Measurements from ENCODE around the gene NAGLU. TPM values are rescaled to one million over a fixed set of nuclear protein-coding genes. Genes with fewer than 3 reads are reported as not detected.

NAGLU gene
- polyA plus RNA-seq, 3 donors = 10.4 to 32.9 (median 24.9) TPM

- Histone ChIP-seq H3K4me1 (ENCODE audit: control insufficient read depth in 1 of 2, insufficient read depth in 2 of 2, low read length in 2 of 2) (peaks cover 44 to 58% of the 10 kb centered on the region in 2 donors), H3K4me3 (replicated peaks in 1 of 3; ENCODE audit: low read depth in 2 of 3, low read length in 3 of 3) (peak overlapping the region; percentile 94 to 97 (median 97)), H3K9ac (ENCODE audit: insufficient read depth, low read length, poor library complexity, severe bottlenecking) (peak overlapping the region; percentile 92), H3K4me2 (replicated peaks; ENCODE audit: extremely low read depth, low read length, poor library complexity, severe bottlenecking) (peak overlapping the region; percentile 78), H3K36me3 (replicated peaks in 1 of 2; ENCODE audit: control insufficient read depth in 1 of 2, insufficient read depth in 2 of 2, low read length in 2 of 2) (peaks cover 49 to 58% of the 10 kb centered on the region in 2 donors), H4K20me1 (ENCODE audit: insufficient read depth, low read length) (peaks cover 60% of the 10 kb centered on the region), H2AFZ (ENCODE audit: insufficient read depth, low read depth, low read length, poor library complexity, severe bottlenecking) (peak overlapping the region; percentile 84), H3K27me3 (ENCODE audit: control insufficient read depth in 2 of 2, insufficient read depth in 2 of 2, low read length in 2 of 2) (no peaks in the 10 kb centered on the region), H3K9me3 (replicated peaks in 1 of 2; ENCODE audit: control insufficient read depth in 1 of 2, insufficient read depth in 1 of 2, low read length in 2 of 2) (no peaks in the 10 kb centered on the region), H3K27ac (ENCODE audit: low read depth in 1 of 2, low read length in 2 of 2) (peak overlapping the region; percentile 84 to 94), H3K79me2 (ENCODE audit: insufficient read depth, low read length) (peaks cover 71% of the 10 kb centered on the region)
- DNase-seq = no peak
- Mint-ChIP-seq H3K4me1 (peaks cover 39% of the 10 kb centered on the region), H3K4me3 (peak overlapping the region; percentile 93 to 96), H3K27ac (peak overlapping the region; percentile 85 to 97 (median 95)), H3K9me3 (peaks cover 0 to 3% (median 0%) of the 10 kb centered on the region in 7 donors), H3K27me3 (ENCODE audit: low read depth in 3 of 3) (peaks cover 0 to 2% (median 1%) of the 10 kb centered on the region in 3 donors), H3K36me3 (peaks cover 51 to 60% of the 10 kb centered on the region in 2 donors)
- WGBS (ENCODE audit: insufficient coverage) = 51% methylated on average over 18 of the region's 28 CpGs
- intact Hi-C loops (cut with micrococcal nuclease) = loop anchor here (5.0 kb wide), 2 partner anchors 41 to 431 kb away; partner anchors contain the start of genes RETREG3 (in 1 of the 2), RPL27 (in 1 of the 2) and TUBG1 (in 1 of the 2)
- no peak for TF ChIP-seq CTCF (IDR thresholded peaks at IDR 0.05)
Measured at GRCh38 chr17:42566215-42566882, 30.3 kb downstream of the NAGLU start.

GRCh38 chr17:42566883-42567573 lies 31.0 kb downstream of the NAGLU start, which contains the start of gene MLX:
MLX (plus strand) TSS chr17:42567100; CDS start chr17:42567125, 25 bp downstream.
- no peak for TF ChIP-seq CTCF (IDR thresholded peaks at IDR 0.05)
- peaks cover 0 to 1% (median 0%) of the 10 kb centered on the region in 3 donors for H3K27me3 Mint-ChIP-seq (ENCODE audit: low read depth in 3 of 3)
- peak within 1 kb of the TSS; percentile 93 to 96 for H3K4me3 Mint-ChIP-seq
- Histone ChIP-seq H3K4me2 (replicated peaks; ENCODE audit: extremely low read depth, low read length, poor library complexity, severe bottlenecking) (peak within 1 kb of the TSS; percentile 78), H3K9me3 (replicated peaks in 1 of 2; ENCODE audit: control insufficient read depth in 1 of 2, insufficient read depth in 1 of 2, low read length in 2 of 2) (no peaks in the 10 kb centered on the region), H3K4me3 (replicated peaks in 1 of 3; ENCODE audit: low read depth in 2 of 3, low read length in 3 of 3) (peak within 1 kb of the TSS; percentile 94 to 97 (median 97)), H3K4me1 (ENCODE audit: control insufficient read depth in 1 of 2, insufficient read depth in 2 of 2, low read length in 2 of 2) (peaks cover 39 to 51% of the 10 kb centered on the region in 2 donors), H3K36me3 (replicated peaks in 1 of 2; ENCODE audit: control insufficient read depth in 1 of 2, insufficient read depth in 2 of 2, low read length in 2 of 2) (peaks cover 56 to 65% of the 10 kb centered on the region in 2 donors), H3K9ac (ENCODE audit: insufficient read depth, low read length, poor library complexity, severe bottlenecking) (peak within 1 kb of the TSS; percentile 92), H3K79me2 (ENCODE audit: insufficient read depth, low read length) (peaks cover 74% of the 10 kb centered on the region), H3K27ac (ENCODE audit: low read depth in 1 of 2, low read length in 2 of 2) (peak within 1 kb of the TSS; percentile 84 to 94), H2AFZ (ENCODE audit: insufficient read depth, low read depth, low read length, poor library complexity, severe bottlenecking) (peak within 1 kb of the TSS; percentile 84), H3K27me3 (ENCODE audit: control insufficient read depth in 2 of 2, insufficient read depth in 2 of 2, low read length in 2 of 2) (no peaks in the 10 kb centered on the region), H4K20me1 (ENCODE audit: insufficient read depth, low read length) (peaks cover 66% of the 10 kb centered on the region)
- intact Hi-C loops (cut with micrococcal nuclease) = loop anchor here (1.0 to 5.0 kb wide), 3 partner anchors 10 to 430 kb away; partner anchors contain the start of genes PSMC3IP (in 1 of the 2), RETREG3 (in 1 of the 2), RPL27 (in 1 of the 2) and TUBG1 (in 1 of the 2)
- H3K36me3 Mint-ChIP-seq = peaks cover 58 to 67% of the 10 kb centered on the region in 2 donors
- H3K27ac Mint-ChIP-seq = peak within 1 kb of the TSS; percentile 85 to 97 (median 95)
- H3K4me1 Mint-ChIP-seq = peaks cover 36% of the 10 kb centered on the region
- H3K9me3 Mint-ChIP-seq = no peaks in the 10 kb centered on the region
- peak; percentile 88 to 94 (median 90) for DNase-seq
- under 1% methylated on average over 58 of the region's 72 CpGs for WGBS (ENCODE audit: insufficient coverage)
